Tibial nerve (tissue), 3 donors: ENCODE measurements around the gene PRICKLE1.

Source experiments
- EP300 ChIP-seq, 2 donors: sonication (generic); formaldehyde crosslinking; IDR thresholded peaks; one replicate each; pipeline ENCODE4 v1.6.1; 2017; ENCODE audit warnings: antibody characterized with exemption in 2 of 2, mild to moderate bottlenecking in 1 of 2
- POLR2A ChIP-seq, 2 donors: fragments of 450-650 bp; IDR thresholded peaks; one replicate each; pipeline ENCODE4 v1.6.1; 2017; ENCODE audit warnings: antibody characterized with exemption in 2 of 2, mild to moderate bottlenecking in 2 of 2, moderate library complexity in 2 of 2

GRCh38 chr12:42557586-42558172 lies 31.9 kb downstream of the PRICKLE1 start:
- TF ChIP-seq EP300 (IDR thresholded peaks at IDR 0.05) = no peak
- no peak for TF ChIP-seq POLR2A (IDR thresholded peaks at IDR 0.05)
